ENCODE data around the gene F9. TPM values are rescaled to one million over a fixed set of nuclear protein-coding genes. Genes with fewer than 3 reads are reported as not detected.

F9 gene
- total RNA-seq: under 1 TPM in 2 of 6 donors, not detected in 4; 0.10 to 0.11 TPM

GRCh38 chrX:139530550-139530949, at the start of gene F9:
TSS of gene F9 (plus strand) at chrX:139530739. CDS start at chrX:139530765, 26 bp downstream.
- DNase-seq: no peak
- no peak for ATAC-seq (ENCODE audit: low FRiP score in 2 of 2)
- whole genome bisulfite sequencing, 2 donors: 73 to 86% methylated on average over 3 to 4 of the region's 4 CpGs

GRCh38 chrX:139483699-139484098, 46.8 kb upstream of the F9 start:
- Histone ChIP-seq H3K27me3 (no peaks in the 10 kb centered on the region), H3K4me3 (no peak overlapping the region), H3K36me3 (no peaks in the 10 kb centered on the region), H3K4me1 (no peaks in the 10 kb centered on the region), H3K9me3 (no peaks in the 10 kb centered on the region), H3K27ac (no peak overlapping the region)
- WGBS, 2 donors: 8 to 16% methylated on average over 2 of the region's 2 CpGs
- ATAC-seq (ENCODE audit: low FRiP score in 2 of 2) (no peak), DNase-seq (no peak)
- no peak for TF ChIP-seq EP300 (IDR thresholded peaks at IDR 0.05)
- no peak for TF ChIP-seq CTCF (IDR thresholded peaks at IDR 0.05)
- no peak for TF ChIP-seq POLR2A (IDR thresholded peaks at IDR 0.05)
- no peak for TF ChIP-seq POLR2AphosphoS5 (IDR thresholded peaks at IDR 0.05)

More at GRCh38 chrX:139530550-139530949, at the start of gene F9:
- Histone ChIP-seq H3K4me1 (no peaks in the 10 kb centered on the region), H3K4me3 (no peak within 1 kb of the TSS), H3K9me3 (no peaks in the 10 kb centered on the region), H3K27me3 (no peaks in the 10 kb centered on the region), H3K36me3 (no peaks in the 10 kb centered on the region), H3K27ac (no peak within 1 kb of the TSS)
- TF ChIP-seq POLR2AphosphoS5 (IDR thresholded peaks at IDR 0.05) (no peak), CTCF (IDR thresholded peaks at IDR 0.05) (no peak), EP300 (IDR thresholded peaks at IDR 0.05) (no peak), POLR2A (IDR thresholded peaks at IDR 0.05) (no peak)

- WGBS, 2 donors: 26 to 38% methylated on average over 2 of the region's 2 CpGs
- Histone ChIP-seq H3K4me3 (no peak overlapping the region), H3K9me3 (no peaks in the 10 kb centered on the region), H3K27me3 (no peaks in the 10 kb centered on the region), H3K27ac (no peak overlapping the region), H3K36me3 (no peaks in the 10 kb centered on the region), H3K4me1 (no peaks in the 10 kb centered on the region)
- no peak for TF ChIP-seq EP300 (IDR thresholded peaks at IDR 0.05)
- no peak for TF ChIP-seq CTCF (IDR thresholded peaks at IDR 0.05)
- no peak for TF ChIP-seq POLR2A (IDR thresholded peaks at IDR 0.05)
- no peak for DNase-seq
- ATAC-seq (ENCODE audit: low FRiP score in 2 of 2): no peak
These were observed 45.9 kb upstream of the F9 start for GRCh38 chrX:139484591-139484990.

GRCh38 chrX:139495324-139495723, 35.2 kb upstream of the F9 start:
- Histone ChIP-seq H3K4me3 (no peak overlapping the region), H3K36me3 (no peaks in the 10 kb centered on the region), H3K4me1 (no peaks in the 10 kb centered on the region), H3K9me3 (no peaks in the 10 kb centered on the region), H3K27ac (no peak overlapping the region), H3K27me3 (no peaks in the 10 kb centered on the region)
- DNase-seq (no peak), ATAC-seq (ENCODE audit: low FRiP score in 2 of 2) (no peak)
- TF ChIP-seq POLR2AphosphoS5 (IDR thresholded peaks at IDR 0.05): no peak
- TF ChIP-seq EP300 (IDR thresholded peaks at IDR 0.05): no peak
- TF ChIP-seq POLR2A (IDR thresholded peaks at IDR 0.05): no peak
- no peak for TF ChIP-seq CTCF (IDR thresholded peaks at IDR 0.05)
- whole genome bisulfite sequencing, 2 donors: 72 to 74% methylated on average over 5 of the region's 5 CpGs

GRCh38 chrX:139506333-139506732, 24.2 kb upstream of the F9 start:
- Histone ChIP-seq H3K36me3 (no peaks in the 10 kb centered on the region), H3K9me3 (no peaks in the 10 kb centered on the region), H3K4me3 (no peak overlapping the region), H3K27me3 (no peaks in the 10 kb centered on the region), H3K4me1 (no peaks in the 10 kb centered on the region), H3K27ac (no peak overlapping the region)
- no peak for ATAC-seq (ENCODE audit: low FRiP score in 2 of 2)
- TF ChIP-seq EP300 (IDR thresholded peaks at IDR 0.05) (no peak), CTCF (IDR thresholded peaks at IDR 0.05) (no peak), POLR2AphosphoS5 (IDR thresholded peaks at IDR 0.05) (no peak), POLR2A (IDR thresholded peaks at IDR 0.05) (no peak)
- no peak for DNase-seq

Measured in upper lobe of left lung (tissue), 6 donors.